ENCODE data around the gene CD163L1.

The CD163L1 gene

GRCh38 chr12:7411343-7411742 is 32.6 kb downstream of the CD163L1 start:
- no peak for DNase-seq (ENCODE audit: low read depth in 2 of 2, low spot score in 1 of 2)

GRCh38 chr12:7404275-7404674 is 39.7 kb downstream of the CD163L1 start:
- DNase-seq (ENCODE audit: low read depth in 2 of 2, low spot score in 1 of 2), result no peak

- DNase-seq (ENCODE audit: low read depth in 2 of 2, low spot score in 1 of 2), result no peak
Measured at GRCh38 chr12:7403466-7403865, 40.5 kb downstream of the CD163L1 start.

DNA sequence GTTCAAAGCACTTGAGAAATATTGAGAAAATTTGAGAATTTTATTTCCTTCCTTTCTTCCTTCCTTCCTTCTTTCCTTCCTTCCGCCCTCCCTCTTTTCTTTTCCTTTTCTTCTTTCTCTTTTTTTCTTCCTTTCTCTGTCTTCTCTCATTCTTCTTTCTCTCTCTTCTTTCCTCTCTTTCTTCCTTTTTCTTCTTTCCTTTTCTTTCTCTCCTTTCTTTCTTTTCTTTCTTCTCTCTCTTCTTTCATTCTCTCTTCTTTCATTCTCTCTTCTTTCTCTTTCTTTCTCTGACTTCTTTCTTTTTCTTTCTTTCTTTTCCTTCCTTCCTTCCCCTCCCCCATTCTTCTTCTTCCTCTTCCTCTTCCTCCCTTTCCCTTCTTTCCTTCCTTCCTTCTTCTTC is 44.9 kb downstream of the CD163L1 start:
- no peak for DNase-seq (ENCODE audit: low read depth in 2 of 2, low spot score in 1 of 2)

- DNase-seq (ENCODE audit: low read depth in 2 of 2, low spot score in 1 of 2), result no peak
Measured at GRCh38 chr12:7396418-7396817, 47.5 kb downstream of the CD163L1 start.

DNA sequence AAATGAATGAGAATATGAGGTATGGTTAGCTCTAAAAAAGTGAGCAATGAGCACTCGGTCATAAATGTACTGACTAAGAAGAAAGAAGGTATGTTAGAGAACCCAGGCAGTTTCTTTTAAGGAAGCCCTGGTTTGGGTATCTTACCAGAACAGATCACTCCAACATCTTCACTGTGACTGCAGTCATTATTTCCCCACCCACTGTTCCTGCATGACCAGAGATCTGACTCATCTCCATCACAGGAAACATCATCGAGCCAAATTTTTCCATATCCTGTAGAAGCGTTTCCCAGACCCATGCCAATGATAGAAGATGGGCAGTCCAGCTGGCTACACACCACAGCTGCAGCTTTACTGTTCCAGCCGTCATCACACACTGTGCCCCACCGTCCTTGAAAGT is 48.0 kb downstream of the CD163L1 start:
- no peak for DNase-seq (ENCODE audit: low read depth in 2 of 2, low spot score in 1 of 2)

GRCh38 chr12:7387289-7387688 is 56.7 kb downstream of the CD163L1 start:
- DNase-seq (ENCODE audit: low read depth in 2 of 2, low spot score in 1 of 2), result no peak

- no peak for DNase-seq (ENCODE audit: low read depth in 2 of 2, low spot score in 1 of 2)
Measured at GRCh38 chr12:7383157-7383556, 60.8 kb downstream of the CD163L1 start.

DNA sequence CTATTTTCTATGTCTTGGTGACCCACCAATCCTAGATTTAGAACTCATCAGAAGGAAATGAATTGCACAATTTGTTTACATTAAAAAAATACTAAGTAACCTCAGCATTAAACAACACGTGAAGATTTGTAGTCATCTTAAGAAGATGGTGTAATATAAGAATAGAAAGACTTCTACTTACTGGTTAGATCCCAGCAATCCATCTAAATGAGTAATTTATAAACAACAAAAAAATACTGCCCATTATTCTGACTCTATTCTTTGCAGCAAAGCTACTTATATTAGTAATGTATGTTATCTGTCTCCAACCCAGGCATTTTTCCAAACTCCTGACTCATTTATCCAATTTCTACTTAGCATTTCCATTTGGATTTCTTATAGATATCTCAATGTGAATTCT is 67.8 kb downstream of the CD163L1 start:
- DNase-seq (ENCODE audit: low read depth in 2 of 2, low spot score in 1 of 2), result no peak

GRCh38 chr12:7375145-7375543 is 68.8 kb downstream of the CD163L1 start:
- DNase-seq (ENCODE audit: low read depth in 2 of 2, low spot score in 1 of 2), result no peak

DNA sequence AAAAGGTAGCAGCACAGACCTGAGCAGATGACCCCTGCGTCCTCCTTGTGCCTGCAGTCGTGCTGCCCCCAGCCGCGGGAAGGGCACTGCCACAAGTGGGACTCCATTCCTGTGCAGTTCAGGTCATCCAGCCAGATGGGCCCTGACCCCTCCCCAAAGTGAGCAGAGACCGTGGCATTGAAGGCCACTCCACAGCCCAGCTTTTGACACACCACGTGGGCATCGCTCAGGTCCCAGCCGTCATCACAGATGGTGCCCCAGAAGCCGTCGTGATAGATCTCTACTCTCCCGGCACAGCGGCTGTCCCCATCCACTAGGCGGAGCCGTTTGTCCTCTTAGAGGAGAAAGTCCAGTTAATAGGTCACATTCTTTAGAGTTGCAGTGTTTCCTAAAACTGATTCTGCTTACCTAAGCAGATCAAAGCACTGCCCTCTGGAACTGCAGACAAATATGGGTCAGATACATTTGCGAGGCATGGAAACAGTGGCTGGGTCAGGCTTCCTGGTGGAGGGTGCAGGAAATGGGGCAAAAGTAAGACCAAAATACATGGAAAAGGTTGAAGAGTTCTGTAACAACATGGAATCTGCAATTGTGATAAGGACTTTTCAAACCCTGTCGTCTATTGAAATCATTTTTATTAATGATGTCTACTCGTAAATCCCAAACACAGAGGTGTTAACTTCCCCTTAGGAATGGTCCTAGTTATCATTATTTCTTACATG is 69.4 kb downstream of the CD163L1 start:
- DNase-seq (ENCODE audit: low read depth in 2 of 2, low spot score in 1 of 2), result no peak

DNA sequence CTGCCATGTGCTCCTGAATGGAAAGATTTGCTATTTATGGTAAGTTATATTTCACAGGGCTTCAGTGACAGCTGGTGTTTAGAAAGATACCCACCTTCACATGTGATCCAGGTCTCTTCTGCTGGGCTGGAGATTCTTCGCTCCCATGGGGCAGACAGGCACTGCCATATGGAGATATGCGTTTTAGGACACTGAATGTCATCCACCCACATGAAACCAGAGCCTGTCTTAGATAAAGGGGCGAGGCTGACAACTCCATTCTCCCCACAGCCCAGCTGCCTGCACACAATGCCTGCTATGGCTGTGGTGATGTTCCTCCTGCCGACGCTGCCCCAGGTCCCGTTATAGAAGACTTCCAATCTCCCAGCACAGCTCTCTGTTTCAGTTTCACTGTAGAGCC is 70.7 kb downstream of the CD163L1 start:
- no peak for DNase-seq (ENCODE audit: low read depth in 2 of 2, low spot score in 1 of 2)

GRCh38 chr12:7369274-7369729 is 74.7 kb downstream of the CD163L1 start:
- no peak for DNase-seq (ENCODE audit: low read depth in 2 of 2, low spot score in 1 of 2)

DNA sequence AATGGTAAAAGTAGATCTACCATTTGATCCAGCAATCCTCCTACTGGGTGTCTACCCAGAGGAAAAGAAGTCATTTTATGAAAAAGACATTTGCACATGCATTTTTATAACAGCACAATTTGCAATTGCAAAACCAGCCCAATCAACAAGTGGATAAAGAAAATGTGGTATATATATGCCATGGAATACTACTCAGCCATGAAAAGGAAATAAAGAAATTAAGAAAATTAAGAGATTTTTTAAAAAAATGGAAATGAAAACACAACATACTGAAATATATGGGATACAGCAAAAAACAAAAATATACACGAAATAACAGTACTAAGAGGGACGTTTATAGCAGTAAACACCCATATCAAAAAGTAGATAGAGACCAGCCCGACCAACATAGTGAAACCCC is 81.2 kb downstream of the CD163L1 start:
- no peak for DNase-seq (ENCODE audit: low read depth in 2 of 2, low spot score in 1 of 2)

DNA sequence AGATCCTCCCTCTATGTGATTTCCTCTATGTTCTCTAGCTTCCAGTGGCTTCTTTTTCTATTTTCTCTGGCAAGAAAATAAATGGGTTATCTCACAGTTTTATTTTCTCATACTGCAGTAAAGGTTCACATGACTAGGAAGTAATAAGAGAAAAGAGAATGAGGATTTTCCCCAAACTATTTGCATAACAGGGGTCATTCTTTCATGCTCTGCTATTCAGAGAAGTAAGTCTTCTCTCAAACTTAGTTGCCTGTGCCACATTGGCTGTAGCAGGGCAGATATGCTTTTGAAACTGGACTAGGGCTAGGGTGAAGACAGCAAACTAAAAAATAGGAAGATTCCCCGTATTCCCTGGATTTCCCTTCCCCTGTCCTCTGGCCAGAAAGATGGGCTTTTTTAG is 82.7 kb downstream of the CD163L1 start:
- no peak for DNase-seq (ENCODE audit: low read depth in 2 of 2, low spot score in 1 of 2)

- DNase-seq (ENCODE audit: low read depth in 2 of 2, low spot score in 1 of 2), result no peak
Measured at GRCh38 chr12:7354529-7354928, 89.4 kb downstream of the CD163L1 start.

- DNase-seq (ENCODE audit: low read depth in 2 of 2, low spot score in 1 of 2), result no peak
Measured at GRCh38 chr12:7352661-7353060, 91.3 kb downstream of the CD163L1 start.

- DNase-seq (ENCODE audit: low read depth in 2 of 2, low spot score in 1 of 2), result no peak
Measured at GRCh38 chr12:7351177-7351576, 92.8 kb downstream of the CD163L1 start.

DNA sequence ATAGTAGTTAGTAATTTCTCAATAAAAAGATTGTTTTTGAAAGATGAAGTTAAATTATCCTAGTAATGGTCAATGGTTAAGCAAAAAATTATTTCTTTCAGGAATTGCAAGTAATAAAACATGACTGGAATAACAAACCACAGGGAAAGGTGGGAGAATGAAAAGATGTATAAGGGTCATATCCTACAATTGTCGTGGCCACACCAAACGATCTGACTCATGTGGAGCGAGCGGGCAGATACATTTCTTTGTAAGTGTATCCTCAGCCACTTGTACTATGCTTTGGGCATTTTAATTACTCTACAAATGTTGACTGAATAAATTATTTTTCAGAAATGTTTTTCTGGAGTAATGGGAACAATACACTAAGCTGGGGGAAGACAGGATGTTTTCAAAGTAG is 94.5 kb downstream of the CD163L1 start:
- no peak for DNase-seq (ENCODE audit: low read depth in 2 of 2, low spot score in 1 of 2)

GRCh38 chr12:7346551-7347225 is 97.3 kb downstream of the CD163L1 start:
- no peak for DNase-seq (ENCODE audit: low read depth in 2 of 2, low spot score in 1 of 2)

DNA sequence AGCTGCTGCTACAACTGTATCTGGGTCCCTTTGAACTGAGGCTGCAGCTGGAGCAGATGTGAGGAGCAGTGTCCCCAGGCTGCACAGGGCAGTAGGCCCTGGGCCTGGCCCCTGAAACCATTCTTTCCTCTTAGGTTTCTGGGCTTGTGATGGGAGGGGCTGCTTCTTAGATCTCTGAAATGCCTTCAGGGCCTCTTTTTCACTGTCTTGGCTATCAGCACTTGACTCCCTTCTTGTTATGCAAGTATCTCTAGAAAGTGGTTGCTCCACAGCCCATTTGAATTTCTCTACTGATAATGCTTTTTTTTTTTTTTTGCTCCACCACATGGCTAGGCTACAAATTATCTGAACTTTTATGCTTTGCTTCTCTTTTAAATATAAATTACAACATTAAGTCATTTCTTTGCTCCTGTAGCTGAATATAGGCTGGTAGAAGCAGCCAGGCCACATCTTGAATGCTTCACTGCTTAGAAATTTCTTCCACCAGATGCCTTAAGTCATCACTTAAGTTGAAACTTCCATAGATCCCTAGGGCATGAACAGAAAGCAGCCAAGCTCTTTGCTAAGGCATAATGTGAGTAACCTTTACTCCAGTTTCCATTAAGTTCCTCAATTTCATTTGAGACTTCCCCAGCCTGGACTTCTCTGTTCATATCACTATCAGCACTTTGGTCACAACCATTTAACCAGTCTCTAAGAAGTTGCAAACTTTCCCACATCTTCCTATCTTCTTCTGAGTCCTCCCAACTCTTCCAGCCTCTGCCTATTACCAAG is 98.9 kb downstream of the CD163L1 start:
- DNase-seq (ENCODE audit: low read depth in 2 of 2, low spot score in 1 of 2), result no peak

GRCh38 chr12:7339675-7340074 is 104.3 kb downstream of the CD163L1 start:
- DNase-seq (ENCODE audit: low read depth in 2 of 2, low spot score in 1 of 2), result no peak
